Esophagus squamous epithelium (tissue), 5 donors: ENCODE measurements around the gene JARID2. TPM values are rescaled to one million over a fixed set of nuclear protein-coding genes. Genes with fewer than 3 reads are reported as not detected.

ENCODE experiments used
- DNase-seq: peaks from one replicate; lab custom pipeline; 2025; lab: John Stamatoyannopoulos, UW
- H3K27ac ChIP-seq, 4 donors: fragments of 200-600 bp; sonication (generic); one replicate each; pipeline ENCODE4 v1.5.1; 2016 to 2019; ENCODE audit warnings: mild to moderate bottlenecking in 1 of 4
- H3K27me3 ChIP-seq, 4 donors: fragments of 200-600 bp; sonication (generic); 1 replicate in 3 of 4; 2 replicates in 1 of 4; pipeline versions ENCODE4 v1.5.1 to v1.6.0; 2017 to 2021; ENCODE audit warnings: antibody characterized with exemption in 1 of 4
- H3K36me3 ChIP-seq, 3 donors: fragments of 200-600 bp; sonication (generic); one replicate each; pipeline ENCODE4 v1.5.1; 2016 to 2019
- H3K4me1 ChIP-seq, 3 donors: fragments of 200-600 bp; sonication (generic); one replicate each; pipeline ENCODE4 v1.5.1; 2017 to 2019
- H3K4me3 ChIP-seq, 4 donors: fragments of 200-600 bp; sonication (generic); 1 replicate in 3 of 4; 2 replicates in 1 of 4; pipeline ENCODE4 v1.5.1; 2016 to 2019; ENCODE audit warnings: mild to moderate bottlenecking in 2 of 4, moderate library complexity in 1 of 4
- H3K9me3 ChIP-seq, 3 donors: fragments of 200-600 bp; sonication (generic); one replicate each; pipeline ENCODE4 v1.5.1; 2016 to 2019
- POLR2A ChIP-seq, 4 donors: fragments of 450-650 bp; IDR thresholded peaks; one replicate each; pipeline ENCODE4 v1.6.1; 2017; ENCODE audit warnings: antibody characterized with exemption in 4 of 4, mild to moderate bottlenecking in 4 of 4, moderate library complexity in 3 of 4
- WGBS, 2 donors: methylation state at CpG; one replicate each; pipeline ENCODE4 v1.1.5; 2018; 5-methylcytosine and 5-hydroxymethylcytosine counted together
- intact Hi-C: fragments of 100-400 bp; cut with DNase I; formaldehyde crosslinking; loops from one replicate; pipeline ENCODE4 v1.15.0; 2022
- total RNA-seq, 4 donors: library from RNA; depleted of rRNA; stranded (reverse); fragments of >200 nt; gene quantifications; one replicate each; pipeline ENCODE4 v1.1.0, GENCODE V29; 2016
- TF ChIP-seq, protein P1 (sequence below), 6 experiments: fragments of 450-650 bp in 4 of 6; fragments of 200-600 bp in 2 of 6; sonication (generic) in 2 of 6; IDR thresholded peaks; one replicate each; pipeline ENCODE4 v1.5.1; 2016 to 2019; ENCODE audit warnings: antibody characterized with exemption in 6 of 6, mild to moderate bottlenecking in 4 of 6, moderate library complexity in 4 of 6
- donor health status: DM: yes; HTN: yes; CAD: no.

The JARID2 gene
- total RNA-seq, 4 donors from 2014 or later: 13.3 to 19.6 (median 16.3) TPM

DNA sequence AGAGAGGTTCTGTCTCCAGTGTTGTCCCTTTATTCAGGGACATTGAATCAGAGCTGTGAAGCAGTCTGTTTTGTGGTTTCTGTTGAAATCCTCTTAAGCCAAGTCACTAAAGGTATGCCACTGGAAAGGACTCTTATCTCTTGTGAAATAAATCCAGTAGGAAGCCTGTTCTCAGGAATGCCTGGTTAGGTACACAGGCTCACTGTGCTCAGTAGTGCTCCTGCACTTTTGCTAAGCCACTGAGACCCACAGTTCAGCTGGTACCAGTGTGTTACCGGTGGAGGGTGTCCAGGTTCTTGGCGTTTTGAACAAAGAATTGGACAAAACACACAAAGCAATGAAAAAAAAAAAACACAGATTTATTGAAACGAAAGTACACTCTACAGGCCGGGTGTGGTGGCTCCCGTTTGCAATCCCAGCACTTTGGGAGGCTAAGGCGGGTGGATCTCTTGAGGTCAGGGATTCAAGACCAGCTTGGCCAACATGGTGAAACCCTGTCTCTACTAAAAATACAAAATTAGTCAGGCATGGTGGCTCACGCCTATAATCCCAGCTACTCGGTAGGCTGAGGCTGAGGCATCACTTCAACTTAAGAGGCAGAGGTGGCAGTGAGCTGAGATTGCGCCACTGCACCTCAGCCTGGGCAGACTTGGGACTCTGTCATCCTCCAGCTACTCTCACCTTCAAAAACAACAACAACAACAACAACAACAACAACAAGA lies 186.1 kb downstream of the JARID2 start:
- H3K27ac ChIP-seq: peak overlapping the region in 2 of 4 donors; percentile 5 to 55
- no peak for TF ChIP-seq POLR2A (IDR thresholded peaks at IDR 0.05)
- H3K27me3 ChIP-seq: no peaks in the 10 kb centered on the region
- intact Hi-C loops: loop anchor here (10.0 kb wide), 1 partner anchor 177 kb away; no protein-coding TSS in a partner anchor
- no peak overlapping the region for H3K4me3 ChIP-seq
- no peaks in the 10 kb centered on the region for H3K36me3 ChIP-seq
- WGBS, 2 donors: 50 to 62% methylated on average over 9 of the region's 9 CpGs
- no peaks in the 10 kb centered on the region for H3K9me3 ChIP-seq
- no peak for DNase-seq
- H3K4me1 ChIP-seq: peaks cover 16 to 93% (median 38%) of the 10 kb centered on the region in 3 donors

DNA sequence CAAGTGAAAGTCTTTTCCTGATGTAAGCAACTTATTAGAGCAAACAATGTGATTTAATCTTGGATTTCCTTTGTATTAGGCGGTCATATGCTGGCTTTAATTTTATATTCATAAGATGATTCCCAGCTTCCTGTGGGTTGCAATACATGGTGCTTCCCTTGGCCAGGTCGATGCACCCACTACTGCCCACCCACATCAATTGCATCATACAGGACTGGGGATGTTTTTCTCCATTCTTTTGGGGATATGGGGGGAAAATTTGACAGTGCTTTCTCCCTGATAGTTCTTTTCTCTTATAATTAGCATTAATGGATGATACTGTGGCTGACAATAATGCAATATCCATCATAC lies 187.6 kb downstream of the JARID2 start:
- Histone ChIP-seq H3K4me1 (peaks cover 16 to 92% (median 29%) of the 10 kb centered on the region in 3 donors), H3K27ac (no peak overlapping the region), H3K36me3 (no peaks in the 10 kb centered on the region), H3K9me3 (no peaks in the 10 kb centered on the region), H3K4me3 (no peak overlapping the region), H3K27me3 (no peaks in the 10 kb centered on the region)
- 13 to 45% methylated on average over 2 of the region's 2 CpGs for WGBS, 2 donors
- intact Hi-C loops: loop anchor here (10.0 kb wide), 1 partner anchor 179 kb away; no protein-coding TSS in a partner anchor
- no peak for TF ChIP-seq POLR2A (IDR thresholded peaks at IDR 0.05)
- TF ChIP-seq, protein P1, sequence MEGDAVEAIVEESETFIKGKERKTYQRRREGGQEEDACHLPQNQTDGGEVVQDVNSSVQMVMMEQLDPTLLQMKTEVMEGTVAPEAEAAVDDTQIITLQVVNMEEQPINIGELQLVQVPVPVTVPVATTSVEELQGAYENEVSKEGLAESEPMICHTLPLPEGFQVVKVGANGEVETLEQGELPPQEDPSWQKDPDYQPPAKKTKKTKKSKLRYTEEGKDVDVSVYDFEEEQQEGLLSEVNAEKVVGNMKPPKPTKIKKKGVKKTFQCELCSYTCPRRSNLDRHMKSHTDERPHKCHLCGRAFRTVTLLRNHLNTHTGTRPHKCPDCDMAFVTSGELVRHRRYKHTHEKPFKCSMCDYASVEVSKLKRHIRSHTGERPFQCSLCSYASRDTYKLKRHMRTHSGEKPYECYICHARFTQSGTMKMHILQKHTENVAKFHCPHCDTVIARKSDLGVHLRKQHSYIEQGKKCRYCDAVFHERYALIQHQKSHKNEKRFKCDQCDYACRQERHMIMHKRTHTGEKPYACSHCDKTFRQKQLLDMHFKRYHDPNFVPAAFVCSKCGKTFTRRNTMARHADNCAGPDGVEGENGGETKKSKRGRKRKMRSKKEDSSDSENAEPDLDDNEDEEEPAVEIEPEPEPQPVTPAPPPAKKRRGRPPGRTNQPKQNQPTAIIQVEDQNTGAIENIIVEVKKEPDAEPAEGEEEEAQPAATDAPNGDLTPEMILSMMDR (IDR thresholded peaks at IDR 0.05): no peak
- no peak for DNase-seq

DNA sequence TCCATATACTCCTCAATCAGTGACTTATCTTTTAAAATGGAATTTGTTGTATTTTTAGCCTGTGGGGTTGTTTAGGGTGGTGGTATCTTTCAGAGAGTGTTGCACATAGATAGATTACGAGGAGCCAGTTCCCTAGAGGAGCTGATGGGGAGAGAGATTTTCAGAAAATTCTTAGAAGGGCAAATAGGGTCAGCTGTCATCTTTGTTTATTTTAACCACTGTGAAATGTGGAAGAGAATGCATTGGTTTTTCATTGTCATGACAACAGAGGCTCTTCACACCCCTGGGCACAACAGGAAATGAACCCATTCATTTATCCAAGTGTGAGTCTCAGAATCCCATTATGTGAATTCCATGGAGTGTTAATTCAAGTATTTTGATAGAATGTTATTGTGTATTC lies 188.4 kb downstream of the JARID2 start:
- 75 to 81% methylated on average over 1 of the region's 1 CpG for WGBS, 2 donors
- intact Hi-C loops: loop anchor here (10.0 kb wide), 1 partner anchor 179 kb away; no protein-coding TSS in a partner anchor
- peaks cover 17 to 93% (median 33%) of the 10 kb centered on the region in 3 donors for H3K4me1 ChIP-seq

DNA sequence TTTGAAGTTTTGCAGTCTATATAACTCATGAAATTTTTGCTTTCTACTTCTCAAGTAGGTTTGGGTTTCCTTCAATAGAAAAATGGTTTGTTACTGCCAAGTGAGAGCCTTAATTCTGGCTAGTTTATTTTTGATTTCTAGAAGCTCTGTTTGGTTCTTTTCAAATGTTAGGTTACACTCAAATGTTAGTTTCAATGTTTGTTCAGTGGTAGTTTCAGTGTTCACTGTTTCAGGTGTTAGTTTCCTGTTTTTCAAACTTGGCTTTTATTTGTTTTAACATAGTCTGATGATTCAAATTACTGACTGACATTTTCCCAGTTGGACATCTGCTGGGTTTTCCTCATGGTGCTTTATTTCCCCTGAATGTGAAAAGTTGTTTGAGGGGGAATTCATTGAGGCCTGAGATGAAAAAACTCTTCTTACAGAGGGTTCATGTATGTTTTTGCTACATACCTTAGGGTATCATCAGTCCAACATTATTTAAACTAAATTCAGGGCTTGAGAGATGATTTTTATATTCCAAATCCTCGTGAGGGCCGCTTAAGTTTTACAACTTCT lies 189.0 kb downstream of the JARID2 start:
- WGBS, 2 donors: 92 to 100% methylated on average over 2 of the region's 2 CpGs

More for the DNA sequence above, 188.4 kb downstream of the JARID2 start:
- Histone ChIP-seq H3K4me3 (no peak overlapping the region), H3K36me3 (no peaks in the 10 kb centered on the region), H3K27ac (no peak overlapping the region), H3K27me3 (no peaks in the 10 kb centered on the region), H3K9me3 (no peaks in the 10 kb centered on the region)
- DNase-seq: no peak
- TF ChIP-seq POLR2A (IDR thresholded peaks at IDR 0.05): no peak
- TF ChIP-seq, protein P1 (IDR thresholded peaks at IDR 0.05): no peak

DNA sequence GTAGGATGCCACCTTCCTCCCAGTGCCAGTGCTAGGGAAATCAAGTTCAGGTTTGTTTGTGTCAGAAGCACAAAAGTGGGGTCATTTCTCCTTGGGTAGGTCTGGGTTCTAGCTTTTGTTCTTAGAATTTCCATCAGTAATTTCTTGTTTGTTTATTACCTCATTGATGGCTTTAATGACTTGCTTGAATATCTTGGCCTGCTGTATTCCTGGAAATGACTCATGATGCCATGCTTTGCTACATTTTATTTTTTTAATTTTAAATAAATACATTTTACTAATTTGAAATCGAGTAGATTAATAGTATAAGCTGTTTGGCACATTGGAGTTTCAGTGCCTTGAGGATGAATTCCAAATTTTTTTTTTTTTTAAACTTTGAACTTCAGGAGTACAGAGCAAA lies 189.6 kb downstream of the JARID2 start:
- DNase-seq: no peak
- no peak for TF ChIP-seq POLR2A (IDR thresholded peaks at IDR 0.05)
- Histone ChIP-seq H3K4me1 (peaks cover 23 to 94% (median 41%) of the 10 kb centered on the region in 3 donors), H3K36me3 (no peaks in the 10 kb centered on the region), H3K27me3 (no peaks in the 10 kb centered on the region), H3K4me3 (no peak overlapping the region), H3K27ac (no peak overlapping the region), H3K9me3 (no peaks in the 10 kb centered on the region)
- intact Hi-C loops: loop anchor here (10.0 kb wide), 1 partner anchor 181 kb away; no protein-coding TSS in a partner anchor
- 56 to 76% methylated on average over 1 of the region's 1 CpG for WGBS, 2 donors

More for the DNA sequence above, 189.0 kb downstream of the JARID2 start:
- Histone ChIP-seq H3K27ac (no peak overlapping the region), H3K4me1 (peaks cover 23 to 93% (median 40%) of the 10 kb centered on the region in 3 donors), H3K27me3 (no peaks in the 10 kb centered on the region), H3K9me3 (no peaks in the 10 kb centered on the region), H3K36me3 (no peaks in the 10 kb centered on the region), H3K4me3 (no peak overlapping the region)
- intact Hi-C loops: loop anchor here (10.0 kb wide), 1 partner anchor 180 kb away; no protein-coding TSS in a partner anchor
- no peak for DNase-seq
- TF ChIP-seq, protein P1 (IDR thresholded peaks at IDR 0.05): no peak
- TF ChIP-seq POLR2A (IDR thresholded peaks at IDR 0.05): no peak

DNA sequence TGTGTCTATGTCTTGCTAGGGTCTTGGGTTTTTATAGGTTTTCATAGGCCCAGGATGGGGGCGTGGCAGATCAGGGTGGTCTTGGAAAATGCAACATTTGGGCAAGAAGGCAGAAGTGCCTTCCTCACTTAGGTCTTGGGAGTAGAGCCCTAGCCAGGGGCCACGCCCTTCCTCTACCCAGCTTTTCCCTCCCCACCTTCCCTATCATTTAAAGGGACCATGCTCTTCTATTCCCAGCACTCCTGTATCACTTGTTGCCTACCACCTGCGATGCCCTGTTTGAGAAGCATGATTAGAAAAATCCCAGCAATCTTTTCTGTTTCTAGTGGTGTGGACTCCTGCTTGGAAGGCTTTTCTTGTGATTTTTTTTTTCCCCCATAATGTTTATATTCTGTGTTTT lies 190.6 kb downstream of the JARID2 start:
- intact Hi-C loops: loop anchor here (10.0 kb wide), 1 partner anchor 182 kb away; no protein-coding TSS in a partner anchor
- peaks cover 28 to 94% (median 38%) of the 10 kb centered on the region in 3 donors for H3K4me1 ChIP-seq
- TF ChIP-seq, protein P1 (IDR thresholded peaks at IDR 0.05): no peak
- no peak for TF ChIP-seq POLR2A (IDR thresholded peaks at IDR 0.05)
- no peaks in the 10 kb centered on the region for H3K27me3 ChIP-seq
- no peak for DNase-seq
- 88 to 93% methylated on average over 3 of the region's 3 CpGs for WGBS, 2 donors
- H3K36me3 ChIP-seq: no peaks in the 10 kb centered on the region
- peak overlapping the region in 2 of 4 donors; percentile 38 to 50 for H3K27ac ChIP-seq
- no peaks in the 10 kb centered on the region for H3K9me3 ChIP-seq
- H3K4me3 ChIP-seq: no peak overlapping the region
